B cell (primary cell): Measurements from ENCODE around the gene CCDC86.

Source experiments
- CTCF ChIP-seq: fragments of 200-600 bp; IDR thresholded peaks from one replicate; pipeline ENCODE4 v1.8.0; 2022; ENCODE audit warnings: antibody characterized with exemption, mild to moderate bottlenecking
- EZH2 ChIP-seq: IDR thresholded peaks from 2 replicates; pipeline ENCODE4 v1.6.1; 2012; ENCODE audit warnings: borderline replicate concordance, low read depth, mild to moderate bottlenecking, moderate library complexity, low read length; ENCODE audit not compliant: insufficient read depth, poor library complexity, severe bottlenecking

GRCh38 chr11:60874421-60875365 is 32.8 kb downstream of the CCDC86 start:
- no peak for TF ChIP-seq CTCF
- no peak for TF ChIP-seq EZH2
